ENCODE data around the gene SUN5. TPM values are rescaled to one million over a fixed set of nuclear protein-coding genes. Genes with fewer than 3 reads are reported as not detected.
"Not testable (repeated sequence)": the region's sequence is repeated elsewhere in the genome, so short reads cannot be mapped to it uniquely, and the experiment has no call there.

SUN5 gene, protein sequence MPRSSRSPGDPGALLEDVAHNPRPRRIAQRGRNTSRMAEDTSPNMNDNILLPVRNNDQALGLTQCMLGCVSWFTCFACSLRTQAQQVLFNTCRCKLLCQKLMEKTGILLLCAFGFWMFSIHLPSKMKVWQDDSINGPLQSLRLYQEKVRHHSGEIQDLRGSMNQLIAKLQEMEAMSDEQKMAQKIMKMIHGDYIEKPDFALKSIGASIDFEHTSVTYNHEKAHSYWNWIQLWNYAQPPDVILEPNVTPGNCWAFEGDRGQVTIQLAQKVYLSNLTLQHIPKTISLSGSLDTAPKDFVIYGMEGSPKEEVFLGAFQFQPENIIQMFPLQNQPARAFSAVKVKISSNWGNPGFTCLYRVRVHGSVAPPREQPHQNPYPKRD
- total RNA-seq (2014; rRNA removed; shearing (Covaris generic)): not detected in 2 replicates

DNA sequence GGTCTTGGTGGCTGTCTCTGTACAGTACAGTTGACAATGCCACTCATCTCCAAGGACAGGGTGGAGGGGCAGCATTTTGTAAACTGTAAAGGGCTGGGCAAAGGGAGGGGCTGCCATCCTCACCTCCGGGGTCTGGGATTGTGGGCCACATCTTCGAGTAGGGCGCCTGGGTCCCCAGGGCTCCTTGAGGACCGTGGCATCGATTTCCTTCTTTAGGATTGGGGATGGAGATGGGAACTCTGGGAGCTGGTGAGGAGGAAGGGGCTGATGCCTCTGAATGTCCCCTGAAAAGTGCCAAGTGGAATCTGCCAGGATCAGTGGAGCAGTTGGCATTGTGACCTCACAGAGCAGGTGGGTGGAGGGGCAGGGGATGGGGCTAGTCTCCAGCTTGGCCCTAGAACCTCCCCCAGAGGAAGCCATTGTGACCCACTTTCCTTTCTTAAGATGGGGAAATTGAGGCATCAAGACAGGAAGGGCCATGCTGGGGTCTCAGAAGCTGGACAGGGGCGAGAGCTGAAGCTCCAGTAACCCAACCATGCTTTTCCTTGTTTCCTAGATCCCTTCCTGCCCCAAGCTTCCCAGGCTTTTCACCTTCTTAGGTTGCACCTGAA is at the start of gene SUN5:
Gene SUN5 (minus strand): TSS at position 293 of the 611 bp plus-strand sequence. CDS start 93 bp downstream, at position 200.
- no peak for DNase-seq (ENCODE audit: low spot score)

- DNase-seq (ENCODE audit: low spot score): no peak
These were observed 49.3 kb upstream of the SUN5 start, which contains the start of gene BPIFB3 for GRCh38 chr20:33053291-33054106. Gene BPIFB3, plus strand, starts transcription at chr20:33053903. Its CDS starts 1,533 bp downstream, at chr20:33055436.

- no peak for DNase-seq (ENCODE audit: low spot score)
These were observed 47.1 kb upstream of the SUN5 start for GRCh38 chr20:33051333-33051732.

GRCh38 chr20:33046412-33046811 is 42.2 kb upstream of the SUN5 start:
- no peak for DNase-seq (ENCODE audit: low spot score)

DNA sequence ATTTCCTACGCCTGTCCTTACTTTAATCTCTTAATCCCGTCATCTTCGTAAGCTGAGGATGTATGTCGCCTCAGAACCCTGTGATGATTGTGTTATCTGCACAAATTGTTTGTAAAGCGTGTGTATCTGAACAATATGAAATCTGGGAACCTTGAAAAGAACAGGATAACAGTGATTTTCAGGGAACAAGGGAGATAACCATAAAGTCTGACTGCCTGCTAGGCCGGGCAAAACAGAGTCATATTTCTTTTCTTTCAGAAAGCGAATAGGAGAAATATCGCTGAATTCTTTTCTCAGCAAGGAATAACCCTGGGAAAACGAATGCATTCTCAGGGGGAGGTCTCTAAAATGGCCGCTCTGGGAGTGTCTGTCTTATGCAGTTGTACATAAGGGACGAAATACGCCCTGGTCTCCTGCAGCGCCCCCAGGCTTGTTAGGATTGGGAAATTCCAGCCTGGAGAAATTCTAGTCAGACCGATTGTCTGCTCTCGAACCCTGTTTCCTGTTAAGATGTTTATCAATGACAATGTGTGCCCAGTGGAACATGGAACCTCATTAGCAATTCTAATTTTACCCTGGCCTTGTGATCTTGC is 41.0 kb upstream of the SUN5 start:
- DNase-seq (ENCODE audit: low spot score): not testable (repeated sequence)

DNA sequence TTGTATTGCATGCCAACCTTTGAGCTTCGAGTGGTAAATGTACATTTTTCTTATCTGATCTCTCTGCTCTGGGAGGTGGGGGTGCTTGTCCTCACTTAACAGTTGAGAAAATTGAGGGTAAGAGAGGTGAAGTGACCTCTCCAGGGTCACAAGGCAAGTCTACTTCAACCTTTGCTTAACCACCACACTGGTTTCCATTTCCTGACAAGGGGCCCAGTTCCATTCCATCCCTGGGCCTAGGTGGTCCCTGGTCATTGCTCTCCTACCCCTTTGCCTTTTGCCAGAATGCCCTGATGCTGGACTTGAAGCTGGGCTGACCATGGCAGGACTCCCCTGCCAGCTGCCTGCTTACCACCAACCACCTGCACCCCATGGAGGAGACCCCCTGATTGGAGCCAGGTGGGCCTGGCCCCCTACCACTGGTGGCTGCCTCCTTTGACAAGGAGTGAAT is 39.5 kb upstream of the SUN5 start:
- no peak for DNase-seq (ENCODE audit: low spot score)

DNA sequence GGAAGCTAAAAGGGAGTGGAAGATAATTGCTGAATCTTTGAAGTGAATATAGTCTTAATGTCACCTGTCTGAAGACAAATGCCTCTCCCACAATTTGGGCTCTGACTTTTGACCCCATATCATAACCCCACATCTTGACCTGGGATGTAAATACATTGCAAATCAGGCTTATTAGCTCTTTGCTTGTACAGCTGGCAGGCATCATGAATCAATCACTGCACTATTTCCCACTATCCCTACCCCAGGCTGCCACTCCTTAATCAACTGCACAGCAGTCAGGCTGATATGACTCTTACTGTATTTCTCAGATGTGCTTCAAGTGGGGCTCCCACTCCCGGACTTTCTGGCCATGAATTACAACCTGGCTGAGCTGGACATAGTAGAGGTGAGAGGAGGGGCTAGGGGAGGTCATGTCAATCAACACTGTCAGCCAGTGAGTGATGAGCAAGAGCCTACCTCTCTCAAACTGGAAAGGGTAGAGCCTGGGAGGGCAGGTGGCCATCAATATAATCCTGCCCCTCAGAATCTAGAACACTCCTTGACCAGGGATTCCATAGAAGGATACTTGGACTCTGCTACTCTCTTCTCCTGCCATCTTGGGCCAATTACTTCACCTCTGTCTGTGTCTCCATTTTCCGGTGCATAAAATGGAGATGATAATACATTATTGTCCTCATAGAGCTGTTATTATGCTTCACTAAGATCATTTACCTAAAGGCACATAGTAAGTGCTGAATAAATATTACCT is 38.9 kb upstream of the SUN5 start:
- DNase-seq (ENCODE audit: low spot score): no peak

- DNase-seq (ENCODE audit: low spot score): no peak
These were observed 38.2 kb upstream of the SUN5 start for GRCh38 chr20:33042430-33042829.

GRCh38 chr20:33038243-33038642 is 34.0 kb upstream of the SUN5 start:
- no peak for DNase-seq (ENCODE audit: low spot score)

DNA sequence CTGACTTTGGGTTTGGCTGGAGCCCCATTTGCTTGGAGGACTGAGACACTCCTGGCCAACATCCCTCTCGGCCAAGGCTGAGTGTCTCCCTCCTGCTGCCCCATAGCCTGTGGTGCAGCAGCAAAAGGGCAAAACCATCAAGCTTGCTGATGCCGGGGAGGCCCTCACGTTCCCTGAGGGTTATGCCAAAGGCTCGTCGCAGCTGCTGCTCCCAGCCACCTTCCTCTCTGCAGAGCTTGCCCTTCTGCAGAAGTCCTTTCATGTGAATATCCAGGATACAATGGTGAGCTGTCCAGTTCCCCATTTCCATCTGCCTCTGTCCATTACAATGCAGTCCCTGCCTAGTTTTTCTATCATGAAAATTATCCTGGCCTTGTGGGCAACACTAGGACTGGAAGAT is 33.2 kb upstream of the SUN5 start:
- DNase-seq (ENCODE audit: low spot score): no peak

GRCh38 chr20:33034901-33035492 is 30.8 kb upstream of the SUN5 start:
- no peak for DNase-seq (ENCODE audit: low spot score)

DNA sequence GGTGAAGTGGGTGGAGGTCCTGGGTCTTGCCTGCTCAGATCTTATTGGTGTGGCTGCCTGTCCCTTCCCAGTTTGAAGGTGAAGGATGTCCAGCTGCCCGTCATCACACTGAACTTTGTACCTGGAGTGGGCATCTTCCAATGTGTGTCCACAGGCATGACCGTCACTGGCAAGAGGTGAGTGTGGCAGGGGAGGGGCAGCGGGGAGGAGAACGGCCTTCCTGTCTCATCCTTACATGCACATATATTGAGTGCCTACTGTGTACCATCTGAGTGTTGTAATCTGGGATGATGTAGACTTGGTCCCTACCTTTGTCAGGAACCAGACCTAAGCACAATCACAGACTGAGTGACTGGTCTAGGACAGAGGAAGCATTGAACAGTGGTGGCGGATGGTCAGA is 29.9 kb upstream of the SUN5 start:
- DNase-seq (ENCODE audit: low spot score): no peak

GRCh38 chr20:33033381-33033780 is 29.1 kb upstream of the SUN5 start:
- no peak for DNase-seq (ENCODE audit: low spot score)

DNA sequence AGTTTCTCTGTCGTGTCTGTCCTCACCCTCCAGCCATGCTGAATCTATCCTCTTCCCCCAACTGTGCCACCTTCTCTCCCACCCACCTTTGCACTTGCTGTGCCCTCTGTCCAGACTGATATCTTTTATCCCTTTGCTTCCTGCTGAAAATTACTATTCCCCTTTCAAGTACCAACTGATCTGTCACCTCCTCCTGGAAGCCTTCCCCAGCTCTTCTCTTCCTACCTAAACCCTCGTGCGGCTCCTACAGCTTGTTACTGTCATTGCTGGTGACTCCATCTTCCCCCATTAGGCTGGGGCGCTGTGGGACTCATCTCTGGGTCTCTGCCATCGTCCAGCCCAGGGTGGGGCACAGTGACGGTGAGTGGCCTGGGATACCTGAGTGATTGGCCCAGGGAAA is 28.3 kb upstream of the SUN5 start:
- no peak for DNase-seq (ENCODE audit: low spot score)

GRCh38 chr20:33031531-33031930 is 27.3 kb upstream of the SUN5 start, which contains the start of gene BPIFB6:
Gene BPIFB6, plus strand, starts transcription at chr20:33031648. Its CDS starts 0 bp downstream, at chr20:33031648.
- no peak for DNase-seq (ENCODE audit: low spot score)

DNA sequence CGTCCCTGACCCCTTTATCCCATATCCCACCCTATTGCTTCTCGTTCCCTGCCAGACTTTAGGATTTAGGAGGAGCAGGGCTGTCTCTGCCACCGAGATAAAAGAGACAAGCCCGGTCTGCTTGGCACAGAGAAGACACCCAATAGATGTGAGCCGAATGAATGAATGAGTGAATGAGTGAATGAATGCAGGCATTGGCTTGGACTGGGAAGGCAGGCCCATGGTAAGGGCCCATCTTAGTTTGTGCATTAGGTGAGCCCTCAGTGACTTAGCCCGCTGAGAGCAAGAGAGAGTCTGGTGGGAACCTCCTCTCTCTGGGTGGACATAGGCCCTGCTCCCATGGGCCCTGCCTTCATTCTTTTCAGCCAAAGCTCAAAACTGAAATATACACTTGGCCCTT is 26.3 kb upstream of the SUN5 start:
- DNase-seq (ENCODE audit: low spot score): no peak

GRCh38 chr20:33030076-33030475 is 25.8 kb upstream of the SUN5 start:
- no peak for DNase-seq (ENCODE audit: low spot score)

DNA sequence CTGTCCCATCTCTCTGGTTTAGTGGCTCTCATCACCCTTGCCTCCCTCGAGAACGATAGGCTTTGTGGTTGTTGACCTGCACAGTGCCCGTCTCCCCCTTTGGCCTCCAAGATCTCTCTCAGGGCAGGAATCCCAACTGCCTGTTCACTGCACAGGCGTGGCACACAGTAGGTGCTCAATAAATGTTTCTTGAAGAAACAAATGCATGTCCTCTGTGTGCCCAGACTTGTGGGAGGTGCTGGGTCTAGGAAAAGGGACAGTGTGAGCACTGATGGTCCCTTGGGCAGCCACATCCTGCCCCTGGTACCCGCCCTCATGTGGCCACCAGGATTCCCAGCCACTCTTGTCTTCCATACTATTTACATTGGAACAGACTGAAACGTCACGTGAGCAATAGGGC is 24.6 kb upstream of the SUN5 start:
- no peak for DNase-seq (ENCODE audit: low spot score)

- no peak for DNase-seq (ENCODE audit: low spot score)
These were observed 23.8 kb upstream of the SUN5 start for GRCh38 chr20:33027769-33028751.
